WERI-Rb-1 (cell line): ENCODE measurements around the gene IL11.
A peak's percentile ranks its signal among the peaks of the same experiment; 100 is the strongest.
"Not testable (repeated sequence)": the region's sequence is repeated elsewhere in the genome, so short reads cannot be mapped to it uniquely, and the experiment has no call there.

ENCODE experiments used
- DNase-seq: peaks from one replicate; pipeline ENCODE4 v3.0.0-alpha.2; 2020
- H3K27ac ChIP-seq: fragments of 250-450 bp; sonication (Bioruptor Pico); 2 replicates; pipeline ENCODE4 v1.5.1; 2020; ENCODE audit warnings: mild to moderate bottlenecking, moderate library complexity
- H3K27me3 ChIP-seq: fragments of 250-450 bp; sonication (Bioruptor Pico); 2 replicates; pipeline ENCODE4 v1.5.1; 2021; ENCODE audit warnings: mild to moderate bottlenecking, low read depth, moderate library complexity; ENCODE audit not compliant: insufficient read depth, severe bottlenecking
- H3K36me3 ChIP-seq: fragments of 250-450 bp; sonication (Bioruptor Pico); 2 replicates; pipeline ENCODE4 v1.5.1; 2020; ENCODE audit warnings: mild to moderate bottlenecking, moderate library complexity
- H3K4me3 ChIP-seq: 2 replicates; pipeline ENCODE4 v1.5.1; 2011; ENCODE audit warnings: low read depth, mild to moderate bottlenecking, control low read depth, low read length
- H3K9me3 ChIP-seq: fragments of 250-450 bp; sonication (Bioruptor Pico); 2 replicates; pipeline ENCODE4 v1.5.1; 2021; ENCODE audit warnings: mild to moderate bottlenecking, moderate library complexity; ENCODE audit not compliant: severe bottlenecking
- CTCF ChIP-seq: IDR thresholded peaks from 2 replicates; pipeline ENCODE4 v1.5.1; 2011; ENCODE audit warnings: low read depth, mild to moderate bottlenecking, control low read depth, inconsistent platforms, low read length

Gene IL11

GRCh38 chr19:55370305-55370988 lies at the start of gene IL11:
IL11 (minus strand) TSS chr19:55370463; CDS start chr19:55370310, 153 bp downstream.
- Histone ChIP-seq H3K27me3 (no peaks in the 10 kb centered on the region), H3K27ac (no peak within 1 kb of the TSS)

GRCh38 chr19:55419624-55420236 lies 49.5 kb upstream of the IL11 start:
- TF ChIP-seq CTCF: no peak
- Histone ChIP-seq H3K27ac (no peak overlapping the region), H3K4me3 (no peak overlapping the region), H3K36me3 (no peaks in the 10 kb centered on the region), H3K9me3 (no peaks in the 10 kb centered on the region), H3K27me3 (no peaks in the 10 kb centered on the region)
- no peak for DNase-seq

More at GRCh38 chr19:55370305-55370988, at the start of gene IL11:
- H3K36me3 ChIP-seq: no peaks in the 10 kb centered on the region
- peak within 1 kb of the TSS; percentile 63 for H3K4me3 ChIP-seq
- DNase-seq: no peak
- no peak for TF ChIP-seq CTCF
- no peaks in the 10 kb centered on the region for H3K9me3 ChIP-seq

GRCh38 chr19:55419103-55419502 lies 48.8 kb upstream of the IL11 start:
- H3K27me3 ChIP-seq: no peaks in the 10 kb centered on the region
- H3K27ac ChIP-seq: no peak overlapping the region
- H3K36me3 ChIP-seq: no peaks in the 10 kb centered on the region
- H3K9me3 ChIP-seq: no peaks in the 10 kb centered on the region
- no peak for DNase-seq
- H3K4me3 ChIP-seq: no peak overlapping the region
- no peak for TF ChIP-seq CTCF

GRCh38 chr19:55418185-55418584 lies 47.9 kb upstream of the IL11 start:
- TF ChIP-seq CTCF: peak; percentile 53
- DNase-seq: peak; percentile 75

GRCh38 chr19:55410168-55410567 lies 39.9 kb upstream of the IL11 start:
- peaks cover 21% of the 10 kb centered on the region for H3K36me3 ChIP-seq
- no peaks in the 10 kb centered on the region for H3K27me3 ChIP-seq
- H3K9me3 ChIP-seq: peaks cover 12% of the 10 kb centered on the region
- no peak for DNase-seq
- H3K4me3 ChIP-seq: no peak overlapping the region
- no peak for TF ChIP-seq CTCF
- H3K27ac ChIP-seq: no peak overlapping the region

More at GRCh38 chr19:55418185-55418584, 47.9 kb upstream of the IL11 start:
- Histone ChIP-seq H3K27me3 (no peaks in the 10 kb centered on the region), H3K4me3 (no peak overlapping the region), H3K36me3 (no peaks in the 10 kb centered on the region), H3K27ac (no peak overlapping the region), H3K9me3 (no peaks in the 10 kb centered on the region)

- peaks cover 31% of the 10 kb centered on the region for H3K36me3 ChIP-seq
- H3K27ac ChIP-seq: peak overlapping the region; percentile 100
- not testable (repeated sequence) for H3K27me3 ChIP-seq, H3K4me3 ChIP-seq, DNase-seq
- H3K9me3 ChIP-seq: peaks cover 12% of the 10 kb centered on the region
These were observed 38.9 kb upstream of the IL11 start for GRCh38 chr19:55409179-55409578.
